Activated gamma-delta T cell treated with Interleukin-2 at 50 U/mL for 16 hours (primary cell): ENCODE measurements around the gene STPG4.
"Not testable (repeated sequence)": the region's sequence is repeated elsewhere in the genome, so short reads cannot be mapped to it uniquely, and the experiment has no call there.

Experiments used
- DNase-seq: peaks from one replicate; pipeline ENCODE4 v3.0.0-alpha.2; 2020

Gene STPG4

GRCh38 chr2:47124740-47125139, 30.4 kb downstream of the STPG4 start:
- DNase-seq = not testable (repeated sequence)

- DNase-seq = not testable (repeated sequence)
Measured at GRCh38 chr2:47120424-47120823, 34.7 kb downstream of the STPG4 start.

- DNase-seq = no peak
Measured at GRCh38 chr2:47119001-47119400, 36.1 kb downstream of the STPG4 start.

GRCh38 chr2:47118581-47118980, 36.5 kb downstream of the STPG4 start:
- DNase-seq = no peak

GRCh38 chr2:47112665-47113435, 42.3 kb downstream of the STPG4 start:
- DNase-seq = no peak

GRCh38 chr2:47109680-47110079, 45.4 kb downstream of the STPG4 start:
- DNase-seq = no peak

GRCh38 chr2:47109007-47109375, 46.1 kb downstream of the STPG4 start:
- no peak for DNase-seq

- not testable (repeated sequence) for DNase-seq
Measured at GRCh38 chr2:47108267-47109006, 46.7 kb downstream of the STPG4 start.

GRCh38 chr2:47107201-47107600, 47.9 kb downstream of the STPG4 start:
- DNase-seq = not testable (repeated sequence)

- not testable (repeated sequence) for DNase-seq
Measured at GRCh38 chr2:47106231-47106630, 48.9 kb downstream of the STPG4 start.

- not testable (repeated sequence) for DNase-seq
Measured at GRCh38 chr2:47099712-47100111, 55.4 kb downstream of the STPG4 start.

GRCh38 chr2:47098953-47099352, 56.2 kb downstream of the STPG4 start:
- no peak for DNase-seq

- no peak for DNase-seq
Measured at GRCh38 chr2:47097563-47097962, 57.5 kb downstream of the STPG4 start.

GRCh38 chr2:47096451-47096850, 58.7 kb downstream of the STPG4 start:
- DNase-seq = no peak

GRCh38 chr2:47095349-47096020, 59.6 kb downstream of the STPG4 start:
- no peak for DNase-seq

GRCh38 chr2:47094511-47095142, 60.5 kb downstream of the STPG4 start:
- no peak for DNase-seq

- DNase-seq = no peak
Measured at GRCh38 chr2:47093626-47094025, 61.5 kb downstream of the STPG4 start.

- no peak for DNase-seq
Measured at GRCh38 chr2:47092465-47092864, 62.6 kb downstream of the STPG4 start.

- no peak for DNase-seq
Measured at GRCh38 chr2:47091118-47091517, 64.0 kb downstream of the STPG4 start.

- DNase-seq = no peak
Measured at GRCh38 chr2:47089083-47089464, 66.0 kb downstream of the STPG4 start.

GRCh38 chr2:47088371-47089082, 66.6 kb downstream of the STPG4 start:
- no peak for DNase-seq

- DNase-seq = no peak
Measured at GRCh38 chr2:47087051-47087450, 68.1 kb downstream of the STPG4 start.

GRCh38 chr2:47086571-47086970, 68.5 kb downstream of the STPG4 start:
- DNase-seq = no peak
